DND-41 (cell line): ENCODE data around the gene NXPH2.

Experiments
- CTCF ChIP-seq: IDR thresholded peaks from 2 replicates; pipeline ENCODE4 v1.5.1; 2012; ENCODE audit warnings: borderline replicate concordance, low read length, moderate library complexity, mild to moderate bottlenecking; ENCODE audit not compliant: poor library complexity, severe bottlenecking; ENCODE audit errors: extremely low read depth
- EZH2 ChIP-seq: IDR thresholded peaks from 3 replicates; pipeline ENCODE4 v1.6.1; 2012; ENCODE audit warnings: borderline replicate concordance, low read depth, mild to moderate bottlenecking, moderate library complexity, low read length, inconsistent platforms; ENCODE audit not compliant: severe bottlenecking

- TF ChIP-seq CTCF (no peak), EZH2 (no peak)
Observed at GRCh38 chr2:138620431-138620830, 159.8 kb downstream of the NXPH2 start.
